Glutamatergic neuron (in vitro differentiated cells): ENCODE measurements around the gene SLIT3. TPM values are rescaled to one million over a fixed set of nuclear protein-coding genes. Genes with fewer than 3 reads are reported as not detected.

Source experiments
- DNase-seq: peaks from one replicate; pipeline ENCODE4 v3.0.0; 2022
- H3K27ac Mint-ChIP-seq: one replicate; pipeline ENCODE4 v1.8.0; 2020; ENCODE audit warnings: mild to moderate bottlenecking, mixed read lengths, inconsistent platforms; ENCODE audit not compliant: unreplicated experiment
- H3K27me3 Mint-ChIP-seq: one replicate; pipeline ENCODE4 v1.8.0; 2020; ENCODE audit warnings: mild to moderate bottlenecking, moderate library complexity, mixed read lengths, inconsistent platforms; ENCODE audit not compliant: unreplicated experiment
- H3K36me3 Mint-ChIP-seq: one replicate; pipeline ENCODE4 v1.8.0; 2020; ENCODE audit warnings: mild to moderate bottlenecking, mixed read lengths, inconsistent platforms; ENCODE audit not compliant: unreplicated experiment
- H3K4me1 Mint-ChIP-seq: one replicate; pipeline ENCODE4 v1.8.0; 2020; ENCODE audit warnings: mild to moderate bottlenecking, low read depth, mixed read lengths, inconsistent platforms; ENCODE audit not compliant: unreplicated experiment
- H3K4me3 Mint-ChIP-seq: one replicate; pipeline ENCODE4 v1.8.0; 2020; ENCODE audit warnings: mild to moderate bottlenecking, mixed read lengths, inconsistent platforms; ENCODE audit not compliant: unreplicated experiment
- H3K9me3 Mint-ChIP-seq: one replicate; pipeline ENCODE4 v1.8.0; 2020; ENCODE audit warnings: mild to moderate bottlenecking, moderate library complexity, mixed read lengths, inconsistent platforms; ENCODE audit not compliant: unreplicated experiment
- total RNA-seq: library from RNA; stranded (reverse); fragmentation: NEBNext Ultra II Directional; extraction: Animal tissue kit (Norgen Biotek cat#: 25700); gene quantifications from one replicate; pipeline ENCODE4 v1.2.1, GENCODE V29; 2021; ENCODE audit not compliant: unreplicated experiment
- TF ChIP-seq, protein P1 (sequence below): fragments of 200-600 bp; sonication (generic); IDR thresholded peaks from one replicate; pipeline ENCODE4 v1.5.0; 2021; ENCODE audit not compliant: partially characterized antibody, unreplicated experiment

Gene SLIT3
- total RNA-seq, 1 donor from 2014 or later, result 11.5 TPM

DNA sequence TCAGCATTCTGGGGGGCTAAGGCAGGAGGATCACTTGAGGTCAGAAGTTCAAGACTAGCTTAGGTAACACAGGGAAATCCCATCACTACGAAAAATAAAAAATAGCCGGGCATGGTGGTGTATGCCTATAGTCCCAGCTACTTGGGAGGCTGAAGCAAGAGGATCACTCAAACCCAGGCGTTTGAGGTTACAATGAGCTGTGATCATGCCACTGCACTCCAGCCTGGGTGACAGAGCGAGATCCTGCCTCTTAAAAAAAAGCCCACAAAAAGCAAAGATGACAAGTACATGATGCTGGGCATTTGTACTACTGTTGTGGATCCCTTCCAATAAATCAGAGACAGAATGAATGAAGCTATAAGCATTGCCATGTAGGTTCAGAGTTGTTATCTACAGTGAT lies 401.7 kb downstream of the SLIT3 start:
- TF ChIP-seq, protein P1, sequence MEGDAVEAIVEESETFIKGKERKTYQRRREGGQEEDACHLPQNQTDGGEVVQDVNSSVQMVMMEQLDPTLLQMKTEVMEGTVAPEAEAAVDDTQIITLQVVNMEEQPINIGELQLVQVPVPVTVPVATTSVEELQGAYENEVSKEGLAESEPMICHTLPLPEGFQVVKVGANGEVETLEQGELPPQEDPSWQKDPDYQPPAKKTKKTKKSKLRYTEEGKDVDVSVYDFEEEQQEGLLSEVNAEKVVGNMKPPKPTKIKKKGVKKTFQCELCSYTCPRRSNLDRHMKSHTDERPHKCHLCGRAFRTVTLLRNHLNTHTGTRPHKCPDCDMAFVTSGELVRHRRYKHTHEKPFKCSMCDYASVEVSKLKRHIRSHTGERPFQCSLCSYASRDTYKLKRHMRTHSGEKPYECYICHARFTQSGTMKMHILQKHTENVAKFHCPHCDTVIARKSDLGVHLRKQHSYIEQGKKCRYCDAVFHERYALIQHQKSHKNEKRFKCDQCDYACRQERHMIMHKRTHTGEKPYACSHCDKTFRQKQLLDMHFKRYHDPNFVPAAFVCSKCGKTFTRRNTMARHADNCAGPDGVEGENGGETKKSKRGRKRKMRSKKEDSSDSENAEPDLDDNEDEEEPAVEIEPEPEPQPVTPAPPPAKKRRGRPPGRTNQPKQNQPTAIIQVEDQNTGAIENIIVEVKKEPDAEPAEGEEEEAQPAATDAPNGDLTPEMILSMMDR, result no peak
- H3K27ac Mint-ChIP-seq, result no peak overlapping the region
- peaks cover 14% of the 10 kb centered on the region for H3K4me1 Mint-ChIP-seq

DNA sequence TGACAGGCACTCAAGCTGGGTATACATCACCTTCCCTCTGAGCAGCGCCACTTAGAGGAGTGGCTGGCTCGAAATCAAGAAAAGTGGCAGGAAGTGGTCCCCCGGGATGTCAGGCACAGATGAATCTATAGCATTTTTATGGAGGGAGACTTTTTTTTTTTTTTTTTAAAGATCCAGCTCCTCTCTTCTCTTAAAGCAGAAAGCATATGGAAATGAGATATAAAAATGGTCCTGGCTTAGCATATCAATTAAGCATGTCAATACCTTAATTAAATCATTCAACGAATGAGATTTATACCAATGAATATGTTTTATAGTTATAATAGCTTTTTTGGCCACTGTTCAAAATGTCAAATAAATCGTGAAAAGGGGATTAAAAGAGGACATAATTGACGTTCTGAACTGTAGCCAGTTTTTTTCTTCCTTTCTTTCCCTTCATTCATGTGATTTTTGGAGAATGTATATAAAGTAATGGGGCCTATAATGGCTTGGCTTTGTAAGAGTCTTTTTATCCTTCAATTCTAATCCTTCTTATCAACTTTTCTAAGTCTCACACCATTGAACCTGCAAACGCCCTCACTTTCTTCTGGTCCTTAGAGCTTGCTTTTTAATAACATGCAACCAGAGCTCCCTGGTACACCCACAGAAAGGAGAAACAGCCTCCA lies 402.6 kb downstream of the SLIT3 start:
- TF ChIP-seq, protein P1, result no peak
- H3K4me1 Mint-ChIP-seq, result peaks cover 14% of the 10 kb centered on the region
- peaks cover 11% of the 10 kb centered on the region for H3K27me3 Mint-ChIP-seq
- H3K36me3 Mint-ChIP-seq, result no peaks in the 10 kb centered on the region
- peak; percentile 74 for DNase-seq
- H3K27ac Mint-ChIP-seq, result no peak overlapping the region
- H3K9me3 Mint-ChIP-seq, result no peaks in the 10 kb centered on the region
- no peak overlapping the region for H3K4me3 Mint-ChIP-seq

More for the DNA sequence above, 401.7 kb downstream of the SLIT3 start:
- Mint-ChIP-seq H3K36me3 (no peaks in the 10 kb centered on the region), H3K27me3 (peaks cover 11% of the 10 kb centered on the region), H3K9me3 (no peaks in the 10 kb centered on the region), H3K4me3 (no peak overlapping the region)
- no peak for DNase-seq

DNA sequence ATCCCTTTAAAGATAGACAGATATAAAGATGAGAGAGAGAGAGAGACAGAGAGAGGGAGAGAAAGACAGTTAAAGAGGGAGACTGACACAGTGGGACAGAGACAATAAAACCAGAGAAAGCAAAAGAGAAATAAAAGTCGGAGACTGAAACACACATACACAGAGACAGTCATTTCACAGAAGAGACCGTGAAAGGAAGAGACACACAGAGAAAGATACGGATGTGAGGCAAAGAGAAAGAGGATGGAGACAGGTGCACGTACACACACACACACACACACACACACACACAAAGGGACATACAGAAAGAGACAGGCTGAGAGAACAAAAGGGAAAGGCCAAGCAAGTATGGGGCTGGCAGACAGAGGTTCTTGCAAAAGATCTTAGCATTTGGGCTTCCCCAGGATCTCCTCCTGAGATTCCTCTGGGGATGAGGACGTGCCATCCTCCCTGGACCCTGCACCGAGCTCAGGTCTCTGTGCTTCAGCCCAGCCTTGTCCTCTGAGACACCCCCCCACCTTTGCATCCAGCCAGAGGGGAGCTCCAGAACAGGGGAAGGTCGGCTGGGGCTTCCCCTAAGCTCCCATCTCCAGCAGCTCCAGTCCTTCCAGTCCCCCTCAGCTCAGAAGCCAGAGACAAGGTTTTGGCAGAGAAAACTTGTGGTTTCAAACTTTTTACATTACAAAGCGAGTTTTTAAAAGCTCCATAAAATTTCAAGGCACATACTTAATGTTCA lies 403.4 kb downstream of the SLIT3 start:
- Mint-ChIP-seq H3K27ac (peak overlapping the region; percentile 5), H3K27me3 (peaks cover 8% of the 10 kb centered on the region), H3K9me3 (no peaks in the 10 kb centered on the region), H3K4me1 (peaks cover 13% of the 10 kb centered on the region), H3K4me3 (no peak overlapping the region), H3K36me3 (no peaks in the 10 kb centered on the region)
- TF ChIP-seq, protein P1, result no peak
- DNase-seq, result no peak

DNA sequence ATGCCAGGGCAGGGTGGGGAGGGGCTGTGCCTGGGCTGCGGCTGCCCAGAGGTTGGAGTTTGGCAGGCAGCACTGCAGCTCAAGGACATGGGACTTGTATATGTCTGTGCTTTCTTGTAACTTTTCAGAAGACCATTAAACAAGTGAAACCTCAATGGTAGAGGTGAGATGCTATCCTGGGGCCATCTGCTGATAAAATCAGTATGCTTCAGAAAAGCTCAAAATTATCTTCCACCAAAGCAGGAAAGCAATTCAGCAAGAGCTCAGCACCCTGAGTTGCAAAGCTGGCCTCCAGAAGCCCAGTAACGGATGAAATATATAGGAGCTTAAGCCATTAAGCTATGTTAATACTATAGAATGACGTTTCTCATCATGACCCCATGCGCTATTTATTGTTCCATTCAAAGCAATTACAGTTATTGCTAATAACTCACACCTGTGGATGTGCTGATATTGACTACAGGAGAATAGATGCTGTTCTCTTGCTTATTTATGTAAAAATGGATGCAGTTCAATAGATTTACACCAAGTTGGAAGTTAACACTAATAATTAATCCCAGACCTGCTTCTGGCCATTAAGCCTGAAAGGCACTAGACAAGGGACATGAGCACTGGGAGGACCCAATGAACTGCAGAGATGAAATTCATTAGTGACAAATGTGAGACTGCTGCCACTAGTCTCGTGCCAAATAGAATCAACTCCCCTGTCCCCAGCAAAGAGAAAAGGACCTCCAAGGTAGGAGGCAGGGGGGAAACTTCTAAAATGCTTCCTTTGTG lies 405.5 kb downstream of the SLIT3 start:
- Mint-ChIP-seq H3K27ac (no peak overlapping the region), H3K9me3 (no peaks in the 10 kb centered on the region), H3K36me3 (no peaks in the 10 kb centered on the region), H3K27me3 (peaks cover 5% of the 10 kb centered on the region), H3K4me3 (no peak overlapping the region), H3K4me1 (peaks cover 18% of the 10 kb centered on the region)
- TF ChIP-seq, protein P1, result no peak
- DNase-seq, result no peak

DNA sequence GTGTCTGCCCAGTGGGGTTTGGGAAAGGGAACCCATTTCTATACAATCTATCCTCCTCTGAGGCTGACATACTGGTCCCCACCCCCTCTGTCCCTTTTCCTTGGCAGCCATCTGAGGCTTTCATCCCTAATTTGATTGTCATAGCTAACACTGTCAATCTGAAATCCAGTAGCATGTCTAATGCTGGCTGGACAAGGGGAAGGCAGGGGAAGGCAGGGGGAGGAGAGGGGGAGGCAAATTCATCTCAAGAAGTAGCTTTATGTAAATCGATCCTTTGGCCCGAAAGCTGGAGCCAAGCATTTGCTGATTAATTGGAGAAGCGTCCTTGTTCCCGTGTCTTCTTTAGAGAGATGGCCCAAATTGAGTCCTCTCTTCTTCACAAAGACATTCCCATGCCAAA lies 407.7 kb downstream of the SLIT3 start:
- H3K9me3 Mint-ChIP-seq, result no peaks in the 10 kb centered on the region

More for the DNA sequence above, 407.7 kb downstream of the SLIT3 start:
- H3K36me3 Mint-ChIP-seq, result no peaks in the 10 kb centered on the region
- peak overlapping the region; percentile 41 for H3K27ac Mint-ChIP-seq
- H3K4me1 Mint-ChIP-seq, result peaks cover 14% of the 10 kb centered on the region
- H3K4me3 Mint-ChIP-seq, result no peak overlapping the region
- peaks cover 7% of the 10 kb centered on the region for H3K27me3 Mint-ChIP-seq
- no peak for DNase-seq
- TF ChIP-seq, protein P1, result no peak
